SK-N-SH treated with all-trans-retinoic acid at 6 μM for 48 hours (cell line): ENCODE results near the gene NPAS3.

Experiments
- ATAC-seq: fragments of 200-7000 bp; cut with Tn5 transposase; 3 replicates; pipeline ENCODE4 v1.9.1; 2020; ENCODE audit warnings: mild to moderate bottlenecking, moderate library complexity
- ARNTL ChIP-seq: fragments of 450-650 bp; formaldehyde crosslinking; IDR thresholded peaks from 2 replicates; pipeline ENCODE4 v1.5.0; 2020; ENCODE audit warnings: low read depth, mild to moderate bottlenecking, moderate library complexity, borderline replicate concordance
- BACH2 ChIP-seq: fragments of 250-450 bp; sonication (Bioruptor Pico); IDR thresholded peaks from 2 replicates; pipeline ENCODE4 v1.9.0; 2021; ENCODE audit warnings: mild to moderate bottlenecking, borderline replicate concordance
- ESRRG ChIP-seq: fragments of 250-450 bp; sonication (Bioruptor Pico); IDR thresholded peaks from 2 replicates; pipeline ENCODE4 v1.6.1; 2021; ENCODE audit warnings: mild to moderate bottlenecking
- ISL1 ChIP-seq: fragments of 250-450 bp; sonication (Bioruptor Pico); IDR thresholded peaks from 2 replicates; pipeline ENCODE4 v2.1.2; 2022; ENCODE audit warnings: mild to moderate bottlenecking, moderate library complexity
- PPARA ChIP-seq: fragments of 250-450 bp; sonication (Bioruptor Pico); IDR thresholded peaks from 2 replicates; pipeline ENCODE4 v1.5.0; 2020; ENCODE audit warnings: mild to moderate bottlenecking, borderline replicate concordance
- RARB ChIP-seq: fragments of 250-450 bp; sonication (Bioruptor Pico); IDR thresholded peaks from 2 replicates; pipeline ENCODE4 v1.8.0; 2021; ENCODE audit warnings: mild to moderate bottlenecking, moderate library complexity
- SNAI2 ChIP-seq: fragments of 250-450 bp; sonication (Bioruptor Pico); IDR thresholded peaks from 2 replicates; pipeline ENCODE4 v1.5.0; 2020; ENCODE audit warnings: mild to moderate bottlenecking, moderate library complexity
- TCF4 ChIP-seq: fragments of 250-450 bp; sonication (Bioruptor Pico); IDR thresholded peaks from 2 replicates; pipeline ENCODE4 v1.8.0; 2021; ENCODE audit warnings: mild to moderate bottlenecking, moderate library complexity, borderline replicate concordance
- TOX ChIP-seq: fragments of 250-450 bp; sonication (Bioruptor Pico); IDR thresholded peaks from 2 replicates; pipeline ENCODE4 v1.8.0; 2021; ENCODE audit warnings: mild to moderate bottlenecking, moderate library complexity, borderline replicate concordance
- ZC3H10 ChIP-seq: fragments of 250-450 bp; sonication (Bioruptor Pico); IDR thresholded peaks from 2 replicates; pipeline ENCODE4 v1.5.1; 2021; ENCODE audit warnings: mild to moderate bottlenecking, moderate library complexity
- ZFP30 ChIP-seq: fragments of 450-650 bp; formaldehyde crosslinking; IDR thresholded peaks from 2 replicates; pipeline ENCODE4 v1.5.0; 2022; ENCODE audit warnings: mild to moderate bottlenecking, moderate library complexity
- ZNF70 ChIP-seq: fragments of 450-650 bp; formaldehyde crosslinking; IDR thresholded peaks from 2 replicates; pipeline ENCODE4 v1.5.0; 2020; ENCODE audit warnings: mild to moderate bottlenecking, moderate library complexity
- ZNF8 ChIP-seq: fragments of 450-650 bp; formaldehyde crosslinking; IDR thresholded peaks from 2 replicates; pipeline ENCODE4 v1.5.0; 2020; ENCODE audit warnings: mild to moderate bottlenecking, moderate library complexity
- TF ChIP-seq, protein P1 (sequence below): fragments of 250-450 bp; sonication (Bioruptor Pico); IDR thresholded peaks from 2 replicates; pipeline ENCODE4 v1.5.0; 2020; ENCODE audit warnings: mild to moderate bottlenecking, moderate library complexity
- TF ChIP-seq, protein P2 (sequence below): fragments of 250-450 bp; sonication (Bioruptor Pico); IDR thresholded peaks from 2 replicates; pipeline ENCODE4 v1.5.1; 2021; ENCODE audit warnings: mild to moderate bottlenecking, moderate library complexity
- TF ChIP-seq, protein P3 (sequence below): fragments of 250-450 bp; sonication (Bioruptor Pico); IDR thresholded peaks from 2 replicates; pipeline ENCODE4 v1.5.1; 2020; ENCODE audit warnings: low read depth, mild to moderate bottlenecking, moderate library complexity
- TF ChIP-seq, protein P4 (sequence below): fragments of 250-450 bp; sonication (Bioruptor Pico); IDR thresholded peaks from 2 replicates; pipeline ENCODE4 v1.8.0; 2020; ENCODE audit warnings: mild to moderate bottlenecking, moderate library complexity, borderline replicate concordance

NPAS3 gene

DNA sequence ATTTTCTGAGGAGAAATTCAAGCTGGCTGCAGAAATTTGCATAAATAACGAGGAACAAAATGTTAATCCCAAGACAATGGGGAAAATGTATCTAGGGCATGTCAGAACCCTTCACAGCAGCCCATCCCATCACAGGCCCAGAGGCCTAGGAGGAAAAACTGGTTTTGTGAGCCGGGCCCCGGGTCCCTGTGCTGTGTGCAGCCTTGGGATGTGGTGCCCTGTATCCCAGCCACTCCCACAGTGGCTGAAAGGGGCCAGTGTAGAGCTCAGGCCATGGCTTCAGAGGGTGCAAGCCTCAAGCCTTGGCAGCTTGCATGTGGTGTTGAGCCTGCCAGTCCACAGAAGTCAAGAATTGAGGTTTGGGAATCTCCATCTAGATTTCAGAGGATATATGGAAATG is 57.7 kb downstream of the NPAS3 start:
- TF ChIP-seq TOX (CRISPR knock-in tag), result no peak
- TF ChIP-seq BACH2 (CRISPR knock-in tag), result no peak
- no peak for TF ChIP-seq TCF4 (CRISPR knock-in tag)
- TF ChIP-seq ZNF70, result no peak
- TF ChIP-seq, protein P1, sequence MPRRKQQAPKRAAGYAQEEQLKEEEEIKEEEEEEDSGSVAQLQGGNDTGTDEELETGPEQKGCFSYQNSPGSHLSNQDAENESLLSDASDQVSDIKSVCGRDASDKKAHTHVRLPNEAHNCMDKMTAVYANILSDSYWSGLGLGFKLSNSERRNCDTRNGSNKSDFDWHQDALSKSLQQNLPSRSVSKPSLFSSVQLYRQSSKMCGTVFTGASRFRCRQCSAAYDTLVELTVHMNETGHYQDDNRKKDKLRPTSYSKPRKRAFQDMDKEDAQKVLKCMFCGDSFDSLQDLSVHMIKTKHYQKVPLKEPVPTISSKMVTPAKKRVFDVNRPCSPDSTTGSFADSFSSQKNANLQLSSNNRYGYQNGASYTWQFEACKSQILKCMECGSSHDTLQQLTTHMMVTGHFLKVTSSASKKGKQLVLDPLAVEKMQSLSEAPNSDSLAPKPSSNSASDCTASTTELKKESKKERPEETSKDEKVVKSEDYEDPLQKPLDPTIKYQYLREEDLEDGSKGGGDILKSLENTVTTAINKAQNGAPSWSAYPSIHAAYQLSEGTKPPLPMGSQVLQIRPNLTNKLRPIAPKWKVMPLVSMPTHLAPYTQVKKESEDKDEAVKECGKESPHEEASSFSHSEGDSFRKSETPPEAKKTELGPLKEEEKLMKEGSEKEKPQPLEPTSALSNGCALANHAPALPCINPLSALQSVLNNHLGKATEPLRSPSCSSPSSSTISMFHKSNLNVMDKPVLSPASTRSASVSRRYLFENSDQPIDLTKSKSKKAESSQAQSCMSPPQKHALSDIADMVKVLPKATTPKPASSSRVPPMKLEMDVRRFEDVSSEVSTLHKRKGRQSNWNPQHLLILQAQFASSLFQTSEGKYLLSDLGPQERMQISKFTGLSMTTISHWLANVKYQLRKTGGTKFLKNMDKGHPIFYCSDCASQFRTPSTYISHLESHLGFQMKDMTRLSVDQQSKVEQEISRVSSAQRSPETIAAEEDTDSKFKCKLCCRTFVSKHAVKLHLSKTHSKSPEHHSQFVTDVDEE, result no peak
- ATAC-seq, result no peak

DNA sequence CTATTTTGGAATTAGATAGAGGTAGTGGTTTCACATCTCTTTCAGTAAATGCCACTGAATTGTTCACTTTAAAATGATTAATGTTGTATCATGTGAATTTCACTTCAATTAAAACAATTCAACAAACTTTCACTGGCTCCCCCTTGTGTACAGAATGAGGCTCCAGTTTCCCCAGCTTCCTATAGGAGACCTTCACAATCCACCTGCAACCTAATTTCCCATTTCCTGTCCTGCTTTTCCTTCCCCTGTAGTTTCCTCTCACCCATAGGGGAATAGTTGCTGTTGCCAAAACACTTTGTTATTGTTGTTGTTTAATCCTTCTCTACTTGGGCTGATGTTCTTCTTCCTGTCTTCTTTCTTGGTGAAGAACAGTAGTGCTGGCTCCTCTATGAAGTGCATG is 59.8 kb downstream of the NPAS3 start:
- no peak for ATAC-seq
- TF ChIP-seq ZFP30, result no peak
- no peak for TF ChIP-seq ZNF8
- no peak for TF ChIP-seq ZC3H10 (CRISPR knock-in tag)
- TF ChIP-seq, protein P2, sequence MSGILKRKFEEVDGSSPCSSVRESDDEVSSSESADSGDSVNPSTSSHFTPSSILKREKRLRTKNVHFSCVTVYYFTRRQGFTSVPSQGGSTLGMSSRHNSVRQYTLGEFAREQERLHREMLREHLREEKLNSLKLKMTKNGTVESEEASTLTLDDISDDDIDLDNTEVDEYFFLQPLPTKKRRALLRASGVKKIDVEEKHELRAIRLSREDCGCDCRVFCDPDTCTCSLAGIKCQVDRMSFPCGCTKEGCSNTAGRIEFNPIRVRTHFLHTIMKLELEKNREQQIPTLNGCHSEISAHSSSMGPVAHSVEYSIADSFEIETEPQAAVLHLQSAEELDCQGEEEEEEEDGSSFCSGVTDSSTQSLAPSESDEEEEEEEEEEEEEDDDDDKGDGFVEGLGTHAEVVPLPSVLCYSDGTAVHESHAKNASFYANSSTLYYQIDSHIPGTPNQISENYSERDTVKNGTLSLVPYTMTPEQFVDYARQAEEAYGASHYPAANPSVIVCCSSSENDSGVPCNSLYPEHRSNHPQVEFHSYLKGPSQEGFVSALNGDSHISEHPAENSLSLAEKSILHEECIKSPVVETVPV (CRISPR knock-in tag), result no peak
- no peak for TF ChIP-seq RARB
- TF ChIP-seq SNAI2 (CRISPR knock-in tag), result no peak
- TF ChIP-seq ZNF70, result no peak
- TF ChIP-seq, protein P3, sequence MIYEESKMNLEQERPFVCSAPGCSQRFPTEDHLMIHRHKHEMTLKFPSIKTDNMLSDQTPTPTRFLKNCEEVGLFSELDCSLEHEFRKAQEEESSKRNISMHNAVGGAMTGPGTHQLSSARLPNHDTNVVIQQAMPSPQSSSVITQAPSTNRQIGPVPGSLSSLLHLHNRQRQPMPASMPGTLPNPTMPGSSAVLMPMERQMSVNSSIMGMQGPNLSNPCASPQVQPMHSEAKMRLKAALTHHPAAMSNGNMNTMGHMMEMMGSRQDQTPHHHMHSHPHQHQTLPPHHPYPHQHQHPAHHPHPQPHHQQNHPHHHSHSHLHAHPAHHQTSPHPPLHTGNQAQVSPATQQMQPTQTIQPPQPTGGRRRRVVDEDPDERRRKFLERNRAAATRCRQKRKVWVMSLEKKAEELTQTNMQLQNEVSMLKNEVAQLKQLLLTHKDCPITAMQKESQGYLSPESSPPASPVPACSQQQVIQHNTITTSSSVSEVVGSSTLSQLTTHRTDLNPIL (CRISPR knock-in tag), result no peak
- TF ChIP-seq, protein P4, sequence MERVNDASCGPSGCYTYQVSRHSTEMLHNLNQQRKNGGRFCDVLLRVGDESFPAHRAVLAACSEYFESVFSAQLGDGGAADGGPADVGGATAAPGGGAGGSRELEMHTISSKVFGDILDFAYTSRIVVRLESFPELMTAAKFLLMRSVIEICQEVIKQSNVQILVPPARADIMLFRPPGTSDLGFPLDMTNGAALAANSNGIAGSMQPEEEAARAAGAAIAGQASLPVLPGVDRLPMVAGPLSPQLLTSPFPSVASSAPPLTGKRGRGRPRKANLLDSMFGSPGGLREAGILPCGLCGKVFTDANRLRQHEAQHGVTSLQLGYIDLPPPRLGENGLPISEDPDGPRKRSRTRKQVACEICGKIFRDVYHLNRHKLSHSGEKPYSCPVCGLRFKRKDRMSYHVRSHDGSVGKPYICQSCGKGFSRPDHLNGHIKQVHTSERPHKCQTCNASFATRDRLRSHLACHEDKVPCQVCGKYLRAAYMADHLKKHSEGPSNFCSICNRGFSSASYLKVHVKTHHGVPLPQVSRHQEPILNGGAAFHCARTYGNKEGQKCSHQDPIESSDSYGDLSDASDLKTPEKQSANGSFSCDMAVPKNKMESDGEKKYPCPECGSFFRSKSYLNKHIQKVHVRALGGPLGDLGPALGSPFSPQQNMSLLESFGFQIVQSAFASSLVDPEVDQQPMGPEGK (CRISPR knock-in tag), result no peak

DNA sequence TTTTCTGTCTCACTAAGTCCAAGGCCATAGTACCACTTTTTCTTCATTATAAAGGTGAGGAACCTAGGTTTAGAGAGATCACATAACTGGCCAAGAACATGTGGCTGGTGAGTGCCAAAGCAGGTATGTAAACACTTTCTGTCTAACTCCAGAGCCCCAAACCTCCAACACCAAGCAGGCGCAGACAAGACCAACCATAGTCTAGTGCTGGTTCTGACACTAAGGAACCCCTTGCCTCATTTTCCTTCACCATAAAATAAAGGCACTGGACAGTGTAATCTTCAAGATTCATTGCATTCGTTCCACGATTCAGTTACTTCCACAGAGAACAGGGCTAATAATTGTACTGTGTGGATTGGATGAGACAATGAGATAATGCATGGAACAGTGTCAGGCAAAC is 71.0 kb downstream of the NPAS3 start:
- ATAC-seq, result no peak
- TF ChIP-seq ZNF8 (no peak), ARNTL (CRISPR knock-in tag) (no peak), ZC3H10 (CRISPR knock-in tag) (no peak), PPARA (CRISPR knock-in tag) (no peak), TCF4 (CRISPR knock-in tag) (no peak), ZFP30 (no peak), RARB (no peak), ISL1 (CRISPR knock-in tag) (no peak), ESRRG (CRISPR knock-in tag) (no peak), TOX (CRISPR knock-in tag) (no peak)
- TF ChIP-seq, protein P2 (CRISPR knock-in tag), result no peak
- TF ChIP-seq, protein P4 (CRISPR knock-in tag), result no peak
- TF ChIP-seq, protein P1, result no peak
